ENCODE measurements around the gene PPP1R8.
"Not testable (repeated sequence)": the region's sequence is repeated elsewhere in the genome, so short reads cannot be mapped to it uniquely, and the experiment has no call there.

PPP1R8 gene

DNA sequence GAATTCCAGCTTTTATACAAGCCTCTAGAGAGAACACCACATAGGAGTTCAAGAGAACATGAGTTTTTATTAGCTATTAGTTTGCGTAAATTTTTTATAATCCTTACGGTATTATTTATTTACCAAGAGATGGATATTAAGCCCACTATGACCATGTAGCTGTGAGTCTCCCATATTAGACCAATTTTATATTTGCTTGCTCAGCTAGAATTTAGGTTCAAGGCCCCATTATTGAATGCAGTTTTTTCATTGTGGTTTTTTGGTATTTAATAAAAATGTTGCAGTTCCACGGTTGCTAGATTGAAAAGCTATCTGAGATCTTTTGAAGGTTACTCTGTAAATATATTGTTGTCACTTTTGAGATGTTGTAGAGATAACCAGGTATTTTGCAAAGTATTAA is 2.9 kb downstream of the PPP1R8 start:
- DNase-seq: no peak

DNA sequence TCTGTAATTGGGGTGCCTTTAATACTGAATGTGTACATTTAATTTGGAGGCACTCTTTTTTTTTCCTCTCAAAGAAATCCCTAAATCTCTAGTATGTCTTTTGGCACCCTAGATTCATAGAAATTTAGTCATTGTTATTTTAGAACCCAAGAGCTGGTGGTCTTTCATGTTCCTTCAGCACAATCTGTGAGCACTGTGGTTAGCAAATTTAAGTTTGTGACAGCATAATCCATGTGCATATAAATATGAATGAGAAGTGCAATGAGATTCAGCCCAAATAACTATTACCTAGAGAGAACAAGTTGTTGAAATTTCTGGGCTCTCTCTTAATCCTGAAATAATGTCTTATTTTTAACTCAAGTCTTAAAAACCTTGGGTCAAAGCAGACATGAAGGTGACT is 4.5 kb downstream of the PPP1R8 start:
- DNase-seq: no peak

DNA sequence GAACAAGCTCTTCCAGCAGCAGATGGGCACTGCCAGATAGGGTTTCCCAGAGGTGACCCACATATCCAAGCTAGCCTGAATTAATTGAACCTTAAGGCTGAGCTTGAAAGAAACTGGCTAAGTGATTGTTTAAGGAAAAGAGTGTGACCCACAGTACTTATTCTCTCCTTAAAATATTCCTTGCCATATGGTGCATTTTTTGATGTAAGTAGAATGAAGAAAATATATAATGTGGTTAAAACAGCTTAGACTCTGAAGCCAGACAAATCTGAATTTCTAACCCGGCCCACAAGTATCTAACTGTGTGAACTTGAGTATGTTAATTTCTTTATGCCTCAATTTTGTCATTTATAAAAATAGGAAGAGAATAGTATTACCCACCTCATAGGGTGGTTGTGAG is 4.9 kb downstream of the PPP1R8 start:
- no peak for DNase-seq

DNA sequence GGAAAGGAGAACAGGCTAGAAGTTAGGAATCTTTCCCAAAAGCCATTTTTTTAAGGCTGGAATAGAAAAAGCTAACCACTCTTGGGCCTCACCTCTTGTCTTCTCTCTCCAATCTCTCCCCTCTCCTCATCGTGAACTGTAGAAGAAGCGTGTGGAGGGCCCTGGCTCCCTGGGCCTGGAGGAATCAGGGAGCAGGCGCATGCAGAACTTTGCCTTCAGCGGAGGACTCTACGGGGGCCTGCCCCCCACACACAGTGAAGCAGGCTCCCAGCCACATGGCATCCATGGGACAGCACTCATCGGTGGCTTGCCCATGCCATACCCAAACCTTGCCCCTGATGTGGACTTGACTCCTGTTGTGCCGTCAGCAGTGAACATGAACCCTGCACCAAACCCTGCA is 19.4 kb downstream of the PPP1R8 start:
- no peak for DNase-seq

GRCh38 chr1:27855085-27855484 is 24.5 kb downstream of the PPP1R8 start:
- DNase-seq: no peak

DNA sequence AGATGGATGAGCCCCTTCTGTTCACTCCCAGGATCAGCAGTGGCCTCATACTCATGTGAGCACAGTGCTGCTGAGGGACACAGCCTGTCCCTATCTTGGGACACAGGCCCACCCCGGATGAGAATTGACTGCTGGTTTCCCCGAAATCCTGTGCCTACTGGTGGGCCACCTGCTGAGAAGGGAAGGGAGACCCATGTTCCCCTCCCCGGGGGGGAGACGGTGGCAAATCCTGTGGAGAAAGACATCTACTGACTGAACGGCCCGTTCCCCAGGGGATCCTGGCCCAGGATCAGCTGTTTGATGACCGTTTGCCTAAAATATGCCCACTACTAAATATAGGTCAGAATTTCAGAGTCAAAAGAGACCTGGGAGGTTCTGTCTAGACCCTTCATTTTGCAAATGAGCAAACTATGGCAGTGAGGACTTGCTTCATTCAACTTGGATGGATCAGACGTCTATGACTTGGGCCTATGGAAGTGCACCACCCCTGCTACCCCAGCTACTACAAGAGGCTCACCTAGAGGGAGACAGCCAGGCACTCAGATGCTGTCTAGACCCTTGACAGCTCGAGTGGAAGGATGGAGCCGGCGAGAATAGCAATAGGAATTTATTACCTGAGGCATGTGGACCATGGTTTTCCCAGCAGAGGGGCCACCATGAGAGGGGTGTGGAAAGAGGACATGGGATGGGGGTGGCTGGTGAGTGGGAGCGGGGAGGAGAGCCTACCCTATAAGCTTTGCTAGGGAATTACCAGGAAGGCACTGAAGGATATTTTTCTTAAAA is 26.2 kb downstream of the PPP1R8 start:
- no peak for DNase-seq

DNA sequence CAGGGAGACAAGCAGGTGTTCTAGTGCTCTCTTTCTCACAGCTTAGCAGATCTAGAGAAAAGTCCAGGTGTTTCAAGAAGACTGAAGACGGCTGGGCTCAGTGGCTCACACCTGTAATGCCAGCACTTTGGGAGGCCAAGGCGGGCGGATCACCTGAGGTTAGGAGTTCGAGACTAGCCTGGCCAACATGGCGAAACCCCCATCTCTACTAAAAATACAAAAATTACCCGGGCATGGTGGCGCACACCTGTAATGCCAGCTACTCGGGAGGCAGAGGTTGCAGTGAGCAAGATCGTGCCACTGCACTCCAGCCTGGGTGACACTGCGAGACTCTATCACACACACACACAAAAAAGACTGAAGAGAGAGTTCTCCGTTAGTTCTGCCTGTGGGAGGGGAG is 27.0 kb downstream of the PPP1R8 start:
- not testable (repeated sequence) for DNase-seq

DNA sequence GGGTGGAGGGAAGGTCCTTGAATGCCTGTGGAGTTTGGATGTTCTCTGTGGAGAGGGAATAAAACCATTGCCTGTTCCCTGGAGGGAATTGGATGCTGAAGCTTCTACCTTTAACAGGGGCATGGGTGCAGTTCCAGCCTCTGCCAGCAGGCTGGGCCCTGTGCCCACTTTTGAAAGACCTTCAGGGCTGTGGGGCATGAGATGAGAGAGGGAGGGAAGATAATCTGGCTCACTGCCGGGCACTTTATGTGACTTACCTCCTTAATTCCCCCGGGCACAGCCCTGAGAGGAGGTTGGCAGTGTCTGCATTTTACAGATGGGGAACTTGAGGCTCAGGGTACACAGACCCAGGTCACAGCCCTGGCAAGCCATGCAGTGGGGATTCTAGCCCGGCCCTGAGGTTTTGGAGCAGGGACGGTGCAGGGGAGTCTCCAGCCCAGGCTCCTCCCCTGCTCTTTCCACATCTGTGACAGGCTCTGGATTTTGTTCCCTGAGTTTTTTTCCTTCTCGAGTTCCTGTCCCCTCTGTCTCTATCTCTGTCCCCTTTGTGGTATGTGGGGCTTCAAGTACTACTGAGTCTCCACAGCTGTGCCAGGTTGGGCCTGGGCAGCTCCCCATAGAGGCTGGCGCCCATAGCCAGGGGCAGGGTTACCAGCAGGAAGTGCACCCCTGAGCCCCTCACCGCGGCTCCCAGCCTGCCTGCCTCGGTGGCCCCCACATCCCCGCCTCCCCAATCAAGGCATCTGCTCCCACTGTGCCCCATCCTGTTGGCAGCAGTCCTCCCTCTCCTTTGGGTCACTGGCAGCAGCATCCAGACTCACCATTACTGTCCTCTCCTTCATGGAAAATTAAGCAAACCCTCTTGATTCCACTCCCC is 27.7 kb downstream of the PPP1R8 start:
- peak; percentile 82 for DNase-seq

GRCh38 chr1:27858949-27859576 is 28.5 kb downstream of the PPP1R8 start:
- no peak for DNase-seq

DNA sequence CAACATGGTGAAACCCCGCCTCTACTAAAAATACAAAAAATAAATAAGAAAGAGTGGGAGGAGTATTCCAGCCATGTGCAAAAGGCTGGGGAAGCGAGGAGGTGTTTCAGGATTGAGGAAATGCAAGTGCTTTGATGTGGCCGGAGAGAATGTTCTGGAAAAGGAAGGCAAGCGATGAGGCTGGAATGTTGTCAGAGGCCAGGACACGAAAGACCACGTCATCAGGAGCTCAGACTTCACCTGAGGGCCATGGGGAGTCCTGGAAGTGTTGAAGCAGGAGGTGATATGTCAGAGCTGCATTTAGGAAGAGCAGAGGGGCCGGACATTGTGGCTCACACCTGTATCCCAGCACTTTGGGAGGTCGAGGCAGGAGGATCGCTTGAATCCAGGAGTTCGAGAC is 30.9 kb downstream of the PPP1R8 start:
- no peak for DNase-seq

DNA sequence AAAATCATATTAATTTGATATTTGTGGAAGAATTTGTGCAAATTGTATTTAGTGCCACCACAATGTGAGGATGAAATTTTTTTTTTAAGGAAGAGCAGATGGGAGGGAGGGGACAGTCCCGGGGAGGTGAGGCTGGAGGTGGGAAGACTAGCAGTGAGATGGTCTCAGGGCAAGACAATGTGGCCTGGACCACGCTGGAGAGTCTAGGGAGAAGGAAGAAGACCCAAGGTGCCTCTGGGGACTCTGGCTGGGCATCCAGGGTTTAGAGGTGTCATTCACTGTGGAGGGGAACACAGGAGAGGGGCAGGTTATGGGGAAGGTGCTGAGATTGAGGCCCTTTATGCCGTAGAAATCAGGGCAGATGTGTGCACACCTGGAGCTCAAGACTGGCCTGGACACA is 31.4 kb downstream of the PPP1R8 start:
- DNase-seq: no peak

- no peak for DNase-seq
These were observed 32.3 kb downstream of the PPP1R8 start for GRCh38 chr1:27862671-27863537.

GRCh38 chr1:27863538-27863915 is 32.9 kb downstream of the PPP1R8 start:
- no peak for DNase-seq

DNA sequence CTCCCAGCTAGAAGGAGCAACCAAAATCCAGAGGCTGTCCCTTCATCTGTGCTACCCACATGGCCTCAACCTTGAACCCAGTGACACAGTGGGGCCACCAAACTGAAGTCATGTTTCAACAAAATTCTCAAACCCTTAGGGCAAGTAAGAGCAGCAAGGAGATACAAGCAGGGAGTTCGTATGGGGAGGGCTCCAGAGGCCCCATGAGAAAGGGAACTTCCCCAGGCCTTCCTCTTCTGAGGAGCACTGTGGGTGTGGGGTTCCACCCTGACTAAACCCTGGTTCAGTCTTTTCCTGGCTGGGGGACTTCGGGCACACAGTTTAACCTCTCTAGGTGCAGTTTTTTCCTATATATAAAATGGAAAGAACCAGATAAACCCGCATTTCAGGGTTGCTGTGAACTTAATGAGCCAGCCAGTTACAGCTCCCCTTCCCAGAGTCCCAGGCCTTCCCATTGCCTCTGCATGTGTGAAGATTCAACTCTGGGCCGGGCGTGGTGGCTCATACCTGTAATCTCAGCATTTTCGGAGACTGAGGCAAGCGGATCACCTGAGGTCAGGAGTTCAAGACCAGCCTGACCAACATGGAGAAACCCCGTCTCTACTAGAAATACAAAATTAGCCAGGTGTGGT is 33.8 kb downstream of the PPP1R8 start:
- no peak for DNase-seq

GRCh38 chr1:27865821-27866220 is 35.2 kb downstream of the PPP1R8 start:
- no peak for DNase-seq

DNA sequence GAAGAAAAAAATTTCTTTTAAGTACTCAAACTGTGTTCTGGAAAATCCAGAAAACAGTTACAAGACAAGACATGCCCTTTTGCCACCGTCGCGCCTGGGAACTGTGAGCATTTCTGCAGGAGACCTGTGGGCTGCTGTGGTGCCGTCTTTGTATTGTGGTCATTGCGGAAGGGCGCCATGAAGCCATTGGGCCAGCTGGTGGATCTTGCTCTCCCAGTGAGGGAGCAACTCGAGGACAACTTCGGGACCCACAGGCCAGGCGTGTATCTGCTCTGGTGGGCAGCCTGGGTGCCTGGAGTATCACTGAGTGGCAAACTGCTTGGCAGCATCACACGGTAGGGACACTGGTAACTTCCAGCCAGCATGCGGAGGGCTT is 38.0 kb downstream of the PPP1R8 start:
- no peak for DNase-seq

DNA sequence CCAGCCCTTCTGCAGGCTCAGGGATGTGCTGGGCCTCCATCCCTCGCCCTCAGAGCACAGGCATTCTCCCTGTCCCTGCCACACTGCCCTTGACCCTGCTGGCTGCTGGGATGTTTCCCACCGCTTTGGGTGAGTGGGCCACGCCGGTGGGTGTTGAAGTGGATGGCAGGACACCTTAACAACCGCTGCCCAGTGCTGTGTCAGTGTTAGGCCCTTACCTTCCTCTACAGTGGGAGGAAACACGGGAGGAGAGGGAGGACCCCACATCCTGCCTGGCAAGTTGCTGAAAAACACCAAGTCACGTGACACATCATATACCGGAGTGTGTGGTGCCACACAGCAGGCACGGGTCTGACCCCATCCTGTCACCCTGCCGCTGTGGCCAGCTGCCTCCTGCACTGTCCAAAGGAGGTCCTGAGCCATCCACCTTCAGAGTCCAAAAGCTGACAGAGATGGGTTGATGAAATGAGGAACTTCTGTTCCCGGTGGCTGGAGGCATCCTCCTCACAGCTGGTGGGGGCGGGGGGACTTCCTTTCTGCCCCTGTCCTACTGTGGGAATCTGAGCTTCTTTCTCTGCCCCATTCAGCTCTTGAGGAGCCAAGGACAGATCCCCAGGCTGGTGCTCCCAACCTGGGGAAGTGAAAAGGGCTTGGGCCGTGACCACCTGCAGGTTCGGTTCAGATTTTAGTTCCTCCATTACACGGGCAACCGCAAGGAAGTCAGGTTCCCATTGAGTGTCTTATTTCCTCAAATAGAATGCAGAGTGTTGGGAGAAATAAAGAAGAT is 38.5 kb downstream of the PPP1R8 start:
- no peak for DNase-seq

DNA sequence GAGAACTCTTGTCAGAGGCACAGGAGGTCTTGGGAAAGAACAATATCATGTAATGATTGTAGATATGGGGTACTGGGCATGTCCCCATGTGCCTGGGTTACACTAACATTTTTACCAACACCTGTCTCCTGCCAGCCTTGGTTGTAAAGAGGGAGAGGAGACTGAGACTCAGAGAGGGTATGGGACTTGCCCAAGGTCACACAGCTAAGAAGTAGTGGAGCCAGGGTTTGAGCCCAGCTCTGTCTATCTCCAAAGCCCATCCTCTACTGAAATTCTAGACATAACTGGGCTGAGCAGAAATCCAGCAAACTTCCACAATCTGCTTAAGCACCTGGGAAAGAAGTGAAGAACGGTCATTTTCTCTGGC is 39.1 kb downstream of the PPP1R8 start:
- DNase-seq: no peak

- DNase-seq: not testable (repeated sequence)
These were observed 40.5 kb downstream of the PPP1R8 start for GRCh38 chr1:27871076-27871475.

GRCh38 chr1:27872059-27872801 is 41.6 kb downstream of the PPP1R8 start, which contains the start of gene THEMIS2:
Gene THEMIS2, plus strand, starts transcription at chr1:27872544. Its CDS starts 28 bp downstream, at chr1:27872572.
- peak; percentile 75 for DNase-seq

Measured in right forelimb (tissue), 1 donor.